ENCODE measurements around the gene SPTSSB.

The SPTSSB gene

DNA sequence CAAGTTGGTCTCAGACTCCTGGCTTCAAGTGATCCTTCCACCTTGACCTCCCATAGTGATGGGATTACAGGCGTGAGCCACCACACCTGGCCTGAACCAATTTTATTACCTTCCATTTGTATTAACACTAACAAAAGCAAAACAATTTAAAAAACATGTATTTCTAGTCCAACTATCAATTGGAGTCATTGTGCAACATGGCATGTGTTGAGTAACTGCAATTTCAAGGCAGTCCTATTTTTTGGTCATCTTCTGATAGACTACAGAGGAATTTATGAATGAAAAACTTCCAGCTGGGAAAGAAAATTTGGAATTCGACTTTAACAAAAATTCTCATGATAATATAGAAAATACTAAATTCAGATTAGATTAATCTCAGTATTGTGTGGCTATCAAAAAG lies 16.8 kb downstream of the SPTSSB start:
- H3K4me3 ChIP-seq (ENCODE audit: low read length), result no peak overlapping the region
- TF ChIP-seq, protein P1, sequence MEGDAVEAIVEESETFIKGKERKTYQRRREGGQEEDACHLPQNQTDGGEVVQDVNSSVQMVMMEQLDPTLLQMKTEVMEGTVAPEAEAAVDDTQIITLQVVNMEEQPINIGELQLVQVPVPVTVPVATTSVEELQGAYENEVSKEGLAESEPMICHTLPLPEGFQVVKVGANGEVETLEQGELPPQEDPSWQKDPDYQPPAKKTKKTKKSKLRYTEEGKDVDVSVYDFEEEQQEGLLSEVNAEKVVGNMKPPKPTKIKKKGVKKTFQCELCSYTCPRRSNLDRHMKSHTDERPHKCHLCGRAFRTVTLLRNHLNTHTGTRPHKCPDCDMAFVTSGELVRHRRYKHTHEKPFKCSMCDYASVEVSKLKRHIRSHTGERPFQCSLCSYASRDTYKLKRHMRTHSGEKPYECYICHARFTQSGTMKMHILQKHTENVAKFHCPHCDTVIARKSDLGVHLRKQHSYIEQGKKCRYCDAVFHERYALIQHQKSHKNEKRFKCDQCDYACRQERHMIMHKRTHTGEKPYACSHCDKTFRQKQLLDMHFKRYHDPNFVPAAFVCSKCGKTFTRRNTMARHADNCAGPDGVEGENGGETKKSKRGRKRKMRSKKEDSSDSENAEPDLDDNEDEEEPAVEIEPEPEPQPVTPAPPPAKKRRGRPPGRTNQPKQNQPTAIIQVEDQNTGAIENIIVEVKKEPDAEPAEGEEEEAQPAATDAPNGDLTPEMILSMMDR (IDR thresholded peaks at IDR 0.05; ENCODE audit: insufficient read depth, low read depth, low read length, missing control alignments), result no peak
- DNase-seq (ENCODE audit: low read depth), result peak; percentile 51

DNA sequence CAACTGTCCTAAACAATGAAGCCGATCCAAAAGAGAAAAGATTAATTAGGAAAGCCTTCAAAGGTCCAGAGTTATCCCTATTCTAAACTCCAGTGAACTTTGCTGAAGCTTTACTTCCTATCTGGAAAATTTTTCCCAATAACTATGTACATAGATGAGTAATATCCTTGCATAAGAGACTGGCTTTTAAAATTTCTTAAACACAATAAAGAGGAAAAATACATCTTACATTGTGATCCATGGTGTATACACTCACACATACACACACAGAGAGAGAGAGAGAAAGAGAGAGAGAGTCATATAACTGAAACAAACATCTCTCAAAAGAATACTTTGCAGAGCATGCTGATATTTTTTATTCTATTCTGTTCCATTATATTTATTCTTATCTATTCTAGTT lies 20.0 kb downstream of the SPTSSB start:
- H3K4me3 ChIP-seq (ENCODE audit: low read length), result no peak overlapping the region
- TF ChIP-seq, protein P1 (IDR thresholded peaks at IDR 0.05; ENCODE audit: insufficient read depth, low read depth, low read length, missing control alignments), result no peak
- DNase-seq (ENCODE audit: low read depth), result peak; percentile 59

DNA sequence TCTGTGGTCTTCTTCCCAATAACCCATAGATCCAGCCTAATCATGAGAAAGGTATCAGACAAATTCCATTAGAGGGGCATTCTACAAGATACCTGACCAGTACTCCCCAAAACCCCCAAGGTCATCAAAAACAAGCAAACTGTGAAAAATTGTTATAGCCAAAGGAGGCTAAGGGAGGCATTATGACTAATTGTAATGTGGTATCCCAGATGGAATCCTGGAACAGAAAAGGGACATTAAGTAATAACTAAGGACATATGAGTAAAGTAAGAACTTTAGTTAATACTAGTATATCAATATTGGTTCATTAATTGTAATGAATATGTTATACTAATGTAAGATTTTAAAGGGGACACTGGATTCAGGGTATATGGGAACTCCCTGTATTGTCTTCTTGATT lies 20.4 kb downstream of the SPTSSB start:
- TF ChIP-seq, protein P1 (IDR thresholded peaks at IDR 0.05; ENCODE audit: insufficient read depth, low read depth, low read length, missing control alignments), result no peak
- no peak overlapping the region for H3K4me3 ChIP-seq (ENCODE audit: low read length)
- DNase-seq (ENCODE audit: low read depth), result no peak

DNA sequence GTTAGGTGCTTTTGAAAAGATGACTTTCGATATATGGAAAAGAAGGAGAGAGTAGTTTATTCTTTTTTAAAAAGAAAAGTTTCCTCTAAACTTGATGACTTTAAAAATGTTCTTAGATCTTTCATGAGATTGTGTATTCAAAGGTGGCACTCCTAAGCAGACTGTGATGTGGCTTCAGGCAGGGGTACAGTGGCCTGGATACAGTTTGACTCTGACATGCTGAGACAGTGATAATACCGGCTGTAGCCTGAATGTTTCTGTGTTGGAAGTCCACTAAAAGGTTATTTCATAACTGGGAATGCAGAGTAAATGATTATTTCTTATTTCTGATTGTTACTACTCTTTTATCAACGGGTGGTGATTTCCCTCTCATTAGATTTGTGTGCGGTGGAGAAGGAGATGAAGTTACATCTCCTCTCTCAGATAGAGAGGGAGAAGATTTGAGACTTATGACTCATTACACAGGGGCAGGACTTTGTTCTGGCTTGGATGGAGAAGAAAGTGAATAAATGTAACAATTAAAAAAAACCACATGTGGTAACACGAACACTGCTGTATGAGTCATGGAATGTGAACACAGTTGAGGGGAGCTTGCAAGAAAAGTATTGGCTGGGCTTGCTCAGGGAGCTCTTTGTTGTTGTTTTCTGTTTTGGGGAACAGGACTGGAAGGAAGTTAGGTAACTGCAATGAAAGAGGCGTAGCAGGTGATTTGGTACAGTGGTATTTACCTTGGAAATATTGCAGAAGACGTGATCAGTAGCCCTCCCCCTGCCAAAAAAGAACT lies 21.6 kb downstream of the SPTSSB start:
- TF ChIP-seq, protein P1 (IDR thresholded peaks at IDR 0.05; ENCODE audit: insufficient read depth, low read depth, low read length, missing control alignments), result no peak
- no peak overlapping the region for H3K4me3 ChIP-seq (ENCODE audit: low read length)
- peak; percentile 99 for DNase-seq (ENCODE audit: low read depth)

DNA sequence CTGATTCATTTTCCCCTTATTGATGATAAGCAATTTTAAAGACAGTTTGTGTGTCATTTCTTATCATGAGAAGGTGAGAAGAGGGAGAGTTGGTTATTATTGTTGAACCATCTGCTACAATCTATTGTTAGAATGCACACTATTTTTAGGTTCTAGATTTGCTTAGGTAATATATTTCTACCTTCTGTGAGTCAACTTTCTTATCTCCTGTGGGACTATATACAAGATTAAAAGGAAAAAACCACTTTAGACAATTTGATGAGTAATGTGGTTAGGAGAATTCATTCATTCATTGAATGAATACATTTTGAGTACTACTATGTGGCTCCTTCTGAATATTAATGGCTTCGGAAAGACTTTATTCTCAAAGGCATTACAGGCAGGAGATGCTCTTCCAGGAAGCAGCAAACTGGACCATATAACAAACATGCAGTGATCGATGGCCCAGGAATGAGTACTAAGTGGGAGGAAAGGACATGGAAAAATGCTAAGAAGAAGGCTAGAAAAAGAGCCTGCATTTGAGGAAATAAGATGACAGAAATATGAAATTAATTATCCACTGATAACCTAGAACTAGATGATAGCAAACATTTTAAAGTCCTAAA lies 22.4 kb downstream of the SPTSSB start:
- peak; percentile 11 for DNase-seq (ENCODE audit: low read depth)
- H3K4me3 ChIP-seq (ENCODE audit: low read length), result no peak overlapping the region
- TF ChIP-seq, protein P1 (IDR thresholded peaks at IDR 0.05; ENCODE audit: insufficient read depth, low read depth, low read length, missing control alignments), result no peak

DNA sequence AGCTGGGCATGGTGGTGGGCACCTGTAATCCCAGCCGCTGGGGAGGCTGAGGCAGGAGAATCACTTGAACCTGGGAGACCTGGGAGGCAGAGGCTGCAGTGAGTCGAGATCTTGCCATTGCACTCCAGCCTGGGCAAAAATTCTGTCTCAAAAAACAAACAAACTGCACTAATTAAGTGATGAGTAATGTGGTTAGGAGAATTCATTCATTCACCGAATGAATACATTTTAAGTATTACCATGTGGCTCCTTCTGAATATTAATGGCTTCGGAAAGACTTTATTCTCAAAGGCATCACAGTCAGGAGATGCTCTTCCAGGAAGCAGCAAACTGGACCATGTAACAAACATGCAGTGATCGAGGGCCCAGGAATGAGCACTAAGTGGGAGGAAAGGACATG lies 23.6 kb downstream of the SPTSSB start:
- H3K4me3 ChIP-seq (ENCODE audit: low read length), result no peak overlapping the region
- no peak for DNase-seq (ENCODE audit: low read depth)
- TF ChIP-seq, protein P1 (IDR thresholded peaks at IDR 0.05; ENCODE audit: insufficient read depth, low read depth, low read length, missing control alignments), result no peak
